Spleen (tissue), 11 donors: ENCODE measurements around the gene IL3. TPM values are rescaled to one million over a fixed set of nuclear protein-coding genes. Genes with fewer than 3 reads are reported as not detected.

Source experiments
- DNase-seq: peaks from one replicate; pipeline ENCODE4 v3.0.0-alpha.2; 2020
- H3K27ac ChIP-seq, 8 donors: fragments of 200-600 bp; sonication (generic) in 7 of 8; 1 replicate in 4 of 8; 2 replicates in 4 of 8; pipeline versions ENCODE4 v1.5.0 to v1.8.0; 2016 to 2021; ENCODE audit warnings: inconsistent platforms in 4 of 8, mild to moderate bottlenecking in 4 of 8, moderate library complexity in 1 of 8
- H3K27me3 ChIP-seq, 7 donors: fragments of 200-600 bp; sonication (generic) in 6 of 7; replicated peaks in 1 of 7; 1 replicate in 4 of 7; 2 replicates in 3 of 7; pipeline versions ENCODE4 v1.5.0 to v1.8.0; 2016 to 2021; ENCODE audit warnings: inconsistent platforms in 3 of 7, mild to moderate bottlenecking in 1 of 7
- H3K36me3 ChIP-seq, 6 donors: fragments of 200-600 bp; sonication (generic) in 5 of 6; 1 replicate in 4 of 6; 2 replicates in 2 of 6; pipeline versions ENCODE4 v1.5.0 to v1.8.0; 2016 to 2021; ENCODE audit warnings: inconsistent platforms in 2 of 6
- H3K4me1 ChIP-seq, 6 donors: fragments of 200-600 bp; sonication (generic) in 5 of 6; 1 replicate in 3 of 6; 2 replicates in 3 of 6; pipeline versions ENCODE4 v1.5.0 to v1.8.0; 2016 to 2021; ENCODE audit warnings: inconsistent platforms in 3 of 6
- H3K4me3 ChIP-seq, 8 donors: fragments of 200-600 bp; sonication (generic) in 7 of 8; 1 replicate in 4 of 8; 2 replicates in 4 of 8; pipeline versions ENCODE4 v1.5.0 to v1.8.0; 2016 to 2021; ENCODE audit warnings: inconsistent platforms in 4 of 8, mild to moderate bottlenecking in 4 of 8, moderate library complexity in 2 of 8
- H3K9me3 ChIP-seq, 8 donors: fragments of 200-600 bp; sonication (generic) in 7 of 8; 1 replicate in 4 of 8; 2 replicates in 4 of 8; pipeline versions ENCODE4 v1.5.0 to v1.8.0; 2016 to 2021; ENCODE audit warnings: inconsistent platforms in 4 of 8
- POLR2A ChIP-seq, 3 donors: fragments of 450-650 bp; IDR thresholded peaks; one replicate each; pipeline ENCODE4 v1.5.1; 2017; ENCODE audit warnings: antibody characterized with exemption in 3 of 3, mild to moderate bottlenecking in 1 of 3
- POLR2AphosphoS5 ChIP-seq, 3 donors: sonication (generic); formaldehyde crosslinking; IDR thresholded peaks; one replicate each; pipeline ENCODE4 v1.5.1; 2017; ENCODE audit warnings: antibody characterized with exemption in 3 of 3
- WGBS, 5 donors: extraction: QIAGEN DNeasy Blood & Tissue Kit in 3 of 5; methylation state at CpG; one replicate each; pipeline versions ENCODE4 v1.1.5 to v1.1.7; 2013 to 2018; 5-methylcytosine and 5-hydroxymethylcytosine counted together
- intact Hi-C: fragments of 100-400 bp; cut with DNase I; formaldehyde crosslinking; loops from one replicate; pipeline ENCODE4 v1.15.0; 2023; ENCODE audit warnings: low total_unique reads
- polyA plus RNA-seq, 3 donors: library from polyadenylated mRNA; stranded (reverse); fragments of 200-250 nt; gene quantifications; one replicate each; pipeline ENCODE4 v1.2.1, GENCODE V29; 2013
- total RNA-seq, 7 donors: library from RNA; depleted of rRNA in 3 of 7; stranded (reverse); fragments of >200 nt in 3 of 7; fragmentation: NEBNext Ultra II Directional in 4 of 7; extraction: Animal tissue kit (Norgen Biotek cat#: 25700) in 4 of 7; gene quantifications; one replicate each; pipeline versions ENCODE4 v1.1.0 to v1.2.1, GENCODE V29; 2016 to 2021
- TF ChIP-seq, protein P1 (sequence below), 11 experiments: fragments of 200-600 bp in 7 of 11; fragments of 450-650 bp in 4 of 11; sonication (generic) in 4 of 11; IDR thresholded peaks in 8 of 11; conservative IDR thresholded peaks in 3 of 11; 1 replicate in 7 of 11; 2 replicates in 4 of 11; pipeline versions ENCODE4 v1.4.0 to v1.8.0; 2016 to 2021; ENCODE audit warnings: antibody characterized with exemption in 11 of 11, inconsistent platforms in 4 of 11, mild to moderate bottlenecking in 1 of 11
- donor health status: healthy with polysubstance abuse.
- donor health status: DM: no; HTN: no; CAD: no; lungs with moderate emphysema.
- donor health status: DM: no; HTN: no; CAD: no.
- donor health status: Bipolar disorder and iron deficiency.
- donor health status: healthy.
- donor health status: DM: no; HTN: no; CAD: no.
- donor health status: DM: yes; HTN: yes; CAD: no.

The IL3 gene
- total and polyA plus RNA-seq, 10 donors: not detected

DNA sequence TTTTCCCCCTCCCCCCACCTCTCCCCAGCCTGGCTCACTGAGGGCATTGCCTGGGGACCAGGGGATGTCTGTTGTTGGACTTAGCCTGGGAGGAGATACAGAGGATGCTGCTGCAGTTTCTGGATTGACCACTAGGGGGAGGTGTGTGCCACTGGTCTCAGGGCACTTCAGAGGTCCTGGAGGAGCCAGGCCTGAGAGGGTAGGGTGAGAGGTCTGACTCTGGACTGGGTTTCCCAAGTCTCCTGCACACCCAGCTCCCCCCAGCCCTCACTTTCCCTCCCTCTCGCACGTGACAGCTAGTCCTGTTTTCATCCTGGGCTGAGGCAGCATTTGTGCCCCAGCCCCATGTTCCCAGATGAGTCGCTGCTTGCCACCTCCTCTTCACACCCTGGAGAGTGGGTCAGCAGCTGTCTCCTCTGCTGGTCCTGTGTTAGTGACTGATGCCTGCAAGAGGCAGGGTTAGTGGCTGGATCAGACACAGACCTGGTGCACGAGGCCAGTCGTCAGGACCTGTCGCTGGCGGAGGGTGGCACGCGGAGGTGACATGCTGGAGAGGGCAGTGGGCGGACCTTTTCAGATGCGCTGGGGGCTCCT is 4.4 kb downstream of the IL3 start:
- DNase-seq: peak; percentile 87

DNA sequence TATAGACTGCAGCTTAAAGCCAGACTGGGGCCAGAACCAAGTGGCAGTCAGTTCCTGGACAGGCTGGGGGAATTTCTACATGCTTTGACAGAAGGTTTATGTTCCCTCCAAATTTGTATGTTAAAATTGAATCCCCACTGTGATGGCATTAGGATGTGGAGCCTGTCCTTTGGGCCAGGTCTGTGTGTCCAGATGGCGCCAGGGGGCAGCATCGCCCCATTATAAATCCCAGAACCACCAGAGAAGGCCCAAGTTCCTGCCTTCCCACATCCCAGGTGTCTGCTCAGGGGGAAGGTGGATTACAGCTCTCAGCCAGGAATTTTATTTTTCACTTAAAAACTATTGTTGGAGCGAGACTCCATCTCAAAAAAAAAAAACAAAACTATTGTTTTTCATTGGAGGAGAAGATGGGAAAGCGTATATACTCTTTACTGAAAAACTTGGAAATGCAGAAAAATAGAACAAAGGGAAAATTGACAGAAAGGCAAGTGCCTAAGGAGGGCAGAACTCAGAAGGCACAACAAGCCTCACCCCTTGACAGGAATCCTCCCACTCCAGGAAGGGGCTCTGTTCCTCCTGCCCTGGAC is 5.0 kb downstream of the IL3 start:
- Histone ChIP-seq H3K4me3 (no peak overlapping the region), H3K9me3 (no peaks in the 10 kb centered on the region), H3K27ac (no peak overlapping the region), H3K27me3 (peaks cover 0 to 4% (median 0%) of the 10 kb centered on the region in 7 donors), H3K4me1 (peaks cover 0 to 17% (median 5%) of the 10 kb centered on the region in 6 donors), H3K36me3 (no peaks in the 10 kb centered on the region)
- DNase-seq: peak; percentile 83
- WGBS, 5 donors: 45 to 60% (median 55%) methylated on average over 4 of the region's 4 CpGs
- intact Hi-C loops: no loop called here
- TF ChIP-seq, protein P1, sequence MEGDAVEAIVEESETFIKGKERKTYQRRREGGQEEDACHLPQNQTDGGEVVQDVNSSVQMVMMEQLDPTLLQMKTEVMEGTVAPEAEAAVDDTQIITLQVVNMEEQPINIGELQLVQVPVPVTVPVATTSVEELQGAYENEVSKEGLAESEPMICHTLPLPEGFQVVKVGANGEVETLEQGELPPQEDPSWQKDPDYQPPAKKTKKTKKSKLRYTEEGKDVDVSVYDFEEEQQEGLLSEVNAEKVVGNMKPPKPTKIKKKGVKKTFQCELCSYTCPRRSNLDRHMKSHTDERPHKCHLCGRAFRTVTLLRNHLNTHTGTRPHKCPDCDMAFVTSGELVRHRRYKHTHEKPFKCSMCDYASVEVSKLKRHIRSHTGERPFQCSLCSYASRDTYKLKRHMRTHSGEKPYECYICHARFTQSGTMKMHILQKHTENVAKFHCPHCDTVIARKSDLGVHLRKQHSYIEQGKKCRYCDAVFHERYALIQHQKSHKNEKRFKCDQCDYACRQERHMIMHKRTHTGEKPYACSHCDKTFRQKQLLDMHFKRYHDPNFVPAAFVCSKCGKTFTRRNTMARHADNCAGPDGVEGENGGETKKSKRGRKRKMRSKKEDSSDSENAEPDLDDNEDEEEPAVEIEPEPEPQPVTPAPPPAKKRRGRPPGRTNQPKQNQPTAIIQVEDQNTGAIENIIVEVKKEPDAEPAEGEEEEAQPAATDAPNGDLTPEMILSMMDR (IDR thresholded peaks at IDR 0.05 in 8 of 11, conservative IDR thresholded peaks at IDR 0.05 in 3 of 11): peak in 10 of 11 experiments; percentile 11 to 58 (median 50)
- TF ChIP-seq POLR2AphosphoS5 (IDR thresholded peaks at IDR 0.05): no peak

More for the DNA sequence above, 4.4 kb downstream of the IL3 start:
- TF ChIP-seq POLR2A (IDR thresholded peaks at IDR 0.05): no peak
- TF ChIP-seq, protein P1 (IDR thresholded peaks at IDR 0.05 in 8 of 11, conservative IDR thresholded peaks at IDR 0.05 in 3 of 11): peak; percentile 67 to 93 (median 85)
- 64 to 85% (median 74%) methylated on average over 5 to 11 of the region's 11 CpGs for WGBS, 5 donors
- H3K9me3 ChIP-seq: no peaks in the 10 kb centered on the region
- no peak overlapping the region for H3K27ac ChIP-seq
- H3K4me3 ChIP-seq: no peak overlapping the region
- H3K36me3 ChIP-seq: no peaks in the 10 kb centered on the region
- H3K27me3 ChIP-seq: peaks cover 0 to 4% (median 0%) of the 10 kb centered on the region in 7 donors
- H3K4me1 ChIP-seq: peaks cover 0 to 17% (median 5%) of the 10 kb centered on the region in 6 donors
- intact Hi-C loops: no loop called here

DNA sequence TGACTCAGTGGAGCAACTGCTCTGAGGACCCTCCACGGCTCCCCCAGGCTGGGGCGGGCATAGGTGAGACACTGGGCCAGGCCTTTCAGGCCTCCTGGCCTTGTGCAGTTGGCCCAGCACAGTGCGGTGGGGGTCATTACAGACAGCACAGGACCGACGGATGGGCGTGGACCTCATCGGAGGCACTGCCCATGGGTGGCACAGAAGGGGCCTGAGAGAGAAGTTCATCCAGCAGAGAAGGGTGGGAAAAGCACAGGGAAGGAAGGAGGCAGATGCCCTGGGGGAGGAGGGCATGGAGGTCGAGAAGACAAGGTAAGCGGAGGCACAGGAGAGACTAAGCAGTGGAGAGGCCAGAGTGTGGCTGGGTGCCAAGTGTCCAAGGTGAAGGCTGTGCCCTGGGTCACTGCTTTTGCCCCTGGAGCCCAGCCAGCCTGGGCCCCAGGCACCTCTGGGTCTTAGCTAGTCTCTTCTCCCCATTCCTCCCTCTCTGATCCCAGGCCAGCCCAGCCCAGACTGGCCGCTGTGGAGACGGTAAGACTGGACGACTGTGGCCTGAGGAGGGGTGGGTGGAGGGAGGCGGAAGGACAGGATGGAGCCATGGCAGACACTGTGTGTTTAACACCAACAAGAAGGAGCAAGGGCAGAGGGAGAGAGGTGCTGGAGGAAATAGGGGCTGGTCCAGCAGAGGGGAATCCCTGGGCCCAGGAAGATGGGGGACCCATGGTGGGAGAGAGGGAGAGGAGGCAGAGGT is 5.7 kb downstream of the IL3 start:
- Histone ChIP-seq H3K4me3 (no peak overlapping the region), H3K36me3 (no peaks in the 10 kb centered on the region), H3K27me3 (peaks cover 0 to 4% (median 0%) of the 10 kb centered on the region in 7 donors), H3K9me3 (no peaks in the 10 kb centered on the region), H3K27ac (no peak overlapping the region), H3K4me1 (peaks cover 0 to 17% (median 5%) of the 10 kb centered on the region in 6 donors)
- DNase-seq: peak; percentile 76
- no peak for TF ChIP-seq POLR2A (IDR thresholded peaks at IDR 0.05)
- no peak for TF ChIP-seq POLR2AphosphoS5 (IDR thresholded peaks at IDR 0.05)
- TF ChIP-seq, protein P1 (IDR thresholded peaks at IDR 0.05 in 8 of 11, conservative IDR thresholded peaks at IDR 0.05 in 3 of 11): no peak
- intact Hi-C loops: no loop called here
- 83 to 92% (median 92%) methylated on average over 13 of the region's 13 CpGs for WGBS, 5 donors

DNA sequence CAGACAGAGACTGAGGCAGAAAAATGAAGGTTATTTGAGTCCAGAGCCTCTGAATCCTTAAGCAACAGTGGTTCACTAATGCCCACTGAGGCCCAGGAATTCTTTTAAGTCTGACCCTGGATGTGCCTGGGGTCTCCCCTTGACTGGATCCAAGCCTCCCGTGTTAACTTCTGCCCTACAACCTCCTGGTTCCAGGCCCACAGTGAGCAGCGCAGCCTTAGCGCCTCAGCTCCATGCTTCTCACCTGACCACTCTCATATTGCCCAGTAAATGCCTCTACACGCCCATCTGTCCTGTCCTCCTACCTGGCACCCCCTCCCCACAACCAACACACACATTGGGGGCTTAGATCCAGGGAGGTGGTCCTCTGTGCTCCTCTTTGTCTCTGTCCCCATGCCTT is 6.4 kb downstream of the IL3 start:
- DNase-seq: peak; percentile 62
- Histone ChIP-seq H3K27ac (no peak overlapping the region), H3K27me3 (peaks cover 0 to 4% (median 0%) of the 10 kb centered on the region in 7 donors), H3K9me3 (no peaks in the 10 kb centered on the region), H3K4me3 (no peak overlapping the region), H3K36me3 (no peaks in the 10 kb centered on the region), H3K4me1 (peaks cover 0 to 17% (median 5%) of the 10 kb centered on the region in 6 donors)
- TF ChIP-seq, protein P1 (IDR thresholded peaks at IDR 0.05 in 8 of 11, conservative IDR thresholded peaks at IDR 0.05 in 3 of 11): no peak
- TF ChIP-seq POLR2AphosphoS5 (IDR thresholded peaks at IDR 0.05) (no peak), POLR2A (IDR thresholded peaks at IDR 0.05) (no peak)
- intact Hi-C loops: no loop called here
- 93 to 96% (median 94%) methylated on average over 4 of the region's 4 CpGs for whole genome bisulfite sequencing, 5 donors
